Panc1 (cell line): ENCODE measurements around the gene PARD3. TPM values are rescaled to one million over a fixed set of nuclear protein-coding genes. Genes with fewer than 3 reads are reported as not detected.

ENCODE experiments used
- ATAC-seq: fragments of 200-7000 bp; cut with Tn5 transposase; 2 replicates; pipeline ENCODE4 v1.9.1; 2020; ENCODE audit warnings: mild to moderate bottlenecking, moderate library complexity
- BruUV-seq: library from RNA; stranded (reverse); fragments of 400-500 nt; replicated peaks from 2 replicates; lab custom pipeline; 2021; lab: Mats Ljungman, UMichigan
- CTCF ChIA-PET: fragments of 300-600 bp; sonication (Branson Sonifier 250); formaldehyde crosslinking; loops from one replicate; lab custom pipeline; 2022; ENCODE audit warnings: antibody characterized with exemption; lab: Charles Lee
- POLR2A ChIA-PET: fragments of 300-600 bp; sonication (Branson Sonifier 250); formaldehyde crosslinking; loops from one replicate; lab custom pipeline; 2022; ENCODE audit warnings: antibody characterized with exemption; lab: Charles Lee
- DNase-seq: peaks from one replicate; pipeline ENCODE4 v3.0.0-alpha.2; 2010; ENCODE audit warnings: low read depth, low spot score
- H3K27ac ChIP-seq: 2 replicates; pipeline ENCODE4 v1.5.1; 2011; ENCODE audit warnings: mild to moderate bottlenecking, low read length, inconsistent platforms
- H3K27me3 ChIP-seq: fragments of 200-500 bp; sonication (Bioruptor generic); 2 replicates; pipeline ENCODE4 v1.6.0; 2014; ENCODE audit warnings: low read length, inconsistent platforms; ENCODE audit not compliant: control insufficient read depth, insufficient read depth
- H3K36me3 ChIP-seq: fragments of 200-500 bp; sonication (Bioruptor generic); 2 replicates; pipeline ENCODE4 v1.5.1; 2014; ENCODE audit warnings: inconsistent platforms, mild to moderate bottlenecking, low read length, moderate library complexity; ENCODE audit not compliant: control insufficient read depth, insufficient read depth
- H3K4me1 ChIP-seq: 2 replicates; pipeline ENCODE4 v1.5.1; 2011; ENCODE audit warnings: inconsistent platforms, mild to moderate bottlenecking, low read length, moderate library complexity; ENCODE audit not compliant: control insufficient read depth, insufficient read depth
- H3K4me3 ChIP-seq, 2 experiments: 2 replicates each; pipeline ENCODE4 v1.5.1; 2011 to 2012; ENCODE audit warnings: low read depth in 2 of 2, low read length in 2 of 2, mild to moderate bottlenecking in 2 of 2, inconsistent platforms in 1 of 2, moderate library complexity in 1 of 2
- H3K9me3 ChIP-seq: fragments of 200-500 bp; sonication (Bioruptor generic); 2 replicates; pipeline ENCODE4 v1.5.1; 2014; ENCODE audit warnings: low read depth, mild to moderate bottlenecking, inconsistent platforms, low read length, moderate library complexity; ENCODE audit not compliant: control insufficient read depth, insufficient read depth
- CTCF ChIP-seq: fragments of 450-650 bp; IDR thresholded peaks from 2 replicates; pipeline ENCODE4 v1.5.1; 2017; ENCODE audit warnings: mild to moderate bottlenecking
- POLR2AphosphoS5 ChIP-seq: IDR thresholded peaks from 2 replicates; pipeline ENCODE4 v1.6.1; 2012; ENCODE audit warnings: mild to moderate bottlenecking, low read depth, low read length, moderate library complexity
- REST ChIP-seq, 2 experiments: IDR thresholded peaks; 2 replicates each; pipeline ENCODE4 v1.6.1; 2011 to 2012; ENCODE audit warnings: low read depth in 2 of 2, control low read depth in 1 of 2, low read length in 1 of 2, mild to moderate bottlenecking in 1 of 2, moderate library complexity in 1 of 2; ENCODE audit not compliant: insufficient read depth in 1 of 2
- SIN3A ChIP-seq: IDR thresholded peaks from 2 replicates; pipeline ENCODE4 v1.6.1; 2012; ENCODE audit warnings: low read depth, mild to moderate bottlenecking, low read length, moderate library complexity, borderline replicate concordance; ENCODE audit not compliant: insufficient read depth
- TCF7L2 ChIP-seq: IDR thresholded peaks from 2 replicates; pipeline ENCODE4 v1.6.1; 2011; ENCODE audit warnings: mild to moderate bottlenecking, low read depth, low read length, inconsistent platforms
- in situ Hi-C: cut with HindIII; loops from 2 replicates; pipeline ENCODE4 v1.10.0; 2016; ENCODE audit warnings: low sequenced_read_pairs, low pct_unique_long_range_greater_than_20kb
- intact Hi-C: fragments of 100-400 bp; cut with micrococcal nuclease; formaldehyde crosslinking; loops from one replicate; pipeline ENCODE4 v1.10.0; 2022; ENCODE audit not compliant: unreplicated experiment
- total RNA-seq: library from RNA; stranded (reverse); gene quantifications from one replicate; pipeline ENCODE4 v1.2.1, GENCODE V29; 2021; ENCODE audit not compliant: unreplicated experiment

Gene PARD3
- total RNA-seq, 1 experiment from 2014 or later, result 29.8 TPM

- DNase-seq, result no peak
- no peak overlapping the region for H3K27ac ChIP-seq
- ATAC-seq, result no peak
- ChIA-PET CTCF (no interaction called here), POLR2A (no interaction called here)
- in situ Hi-C loops, result no loop called here
- H3K9me3 ChIP-seq, result no peaks in the 10 kb centered on the region
- no peaks in the 10 kb centered on the region for H3K36me3 ChIP-seq
- no peaks in the 10 kb centered on the region for H3K27me3 ChIP-seq
- H3K4me1 ChIP-seq, result no peaks in the 10 kb centered on the region
- no peak overlapping the region for H3K4me3 ChIP-seq
- TF ChIP-seq CTCF (no peak), POLR2AphosphoS5 (no peak), SIN3A (no peak), TCF7L2 (no peak), REST (IDR thresholded peaks at IDR 0.05; ENCODE audit: insufficient read depth in 1 of 2, low read depth in 2 of 2, low read length in 1 of 2) (no peak)
- BruUV-seq, result no TSS peak
- intact Hi-C loops, result no loop called here
Observed at GRCh38 chr10:34150103-34150502, 665.0 kb downstream of the PARD3 start.

- TF ChIP-seq REST (IDR thresholded peaks at IDR 0.05; ENCODE audit: insufficient read depth in 1 of 2, low read depth in 2 of 2, low read length in 1 of 2), result no peak
- no peak for TF ChIP-seq CTCF
- no peak for TF ChIP-seq TCF7L2
- no peak for TF ChIP-seq SIN3A
- no peak for TF ChIP-seq POLR2AphosphoS5
- no peaks in the 10 kb centered on the region for H3K4me1 ChIP-seq
- ATAC-seq (no peak), DNase-seq (no peak)
- CTCF ChIA-PET, result no interaction called here
- no peaks in the 10 kb centered on the region for H3K9me3 ChIP-seq
- BruUV-seq, result no TSS peak
- no peaks in the 10 kb centered on the region for H3K36me3 ChIP-seq
- H3K27ac ChIP-seq, result no peak overlapping the region
- no peak overlapping the region for H3K4me3 ChIP-seq
- in situ Hi-C loops (no loop called here), intact Hi-C loops (no loop called here)
- POLR2A ChIA-PET, result no interaction called here
- no peaks in the 10 kb centered on the region for H3K27me3 ChIP-seq
Observed at GRCh38 chr10:34148305-34148657, 666.8 kb downstream of the PARD3 start.
